GM19397 (cell line): ENCODE results near the gene ANXA6.

Experiments
- ATAC-seq: cut with Tn5 transposase; IDR thresholded peaks from one replicate; pipeline ENCODE4 v1.9.1; 2021; ENCODE audit warnings: mild to moderate bottlenecking, moderate library complexity; ENCODE audit not compliant: unreplicated experiment

ANXA6 gene

GRCh38 chr5:151068433-151069197 is 89.0 kb downstream of the ANXA6 start:
- peak; percentile 67 for ATAC-seq

GRCh38 chr5:151067632-151068432 is 89.7 kb downstream of the ANXA6 start:
- ATAC-seq, result no peak

- no peak for ATAC-seq
Observed at GRCh38 chr5:151066920-151067319, 90.7 kb downstream of the ANXA6 start.

GRCh38 chr5:151065609-151066008 is 92.0 kb downstream of the ANXA6 start:
- no peak for ATAC-seq

- no peak for ATAC-seq
Observed at GRCh38 chr5:151064916-151065499, 92.6 kb downstream of the ANXA6 start.

GRCh38 chr5:151063142-151063989 is 94.2 kb downstream of the ANXA6 start:
- ATAC-seq, result no peak

- no peak for ATAC-seq
Observed at GRCh38 chr5:151062405-151063141, 95.0 kb downstream of the ANXA6 start.

- no peak for ATAC-seq
Observed at GRCh38 chr5:151060742-151061141, 96.8 kb downstream of the ANXA6 start.

GRCh38 chr5:151058891-151059489 is 98.6 kb downstream of the ANXA6 start:
- ATAC-seq, result no peak

- ATAC-seq, result no peak
Observed at GRCh38 chr5:151058301-151058700, 99.3 kb downstream of the ANXA6 start.

- ATAC-seq, result no peak
Observed at GRCh38 chr5:151056379-151057325, 100.9 kb downstream of the ANXA6 start.

GRCh38 chr5:151055336-151055735 is 102.2 kb downstream of the ANXA6 start:
- no peak for ATAC-seq

- ATAC-seq, result no peak
Observed at GRCh38 chr5:151054709-151055108, 102.9 kb downstream of the ANXA6 start.

GRCh38 chr5:151053796-151054462 is 103.7 kb downstream of the ANXA6 start:
- ATAC-seq, result no peak

- ATAC-seq, result no peak
Observed at GRCh38 chr5:151052836-151053235, 104.7 kb downstream of the ANXA6 start.

- ATAC-seq, result no peak
Observed at GRCh38 chr5:151051931-151052608, 105.5 kb downstream of the ANXA6 start.

GRCh38 chr5:151051066-151051930 is 106.3 kb downstream of the ANXA6 start:
- ATAC-seq, result peak; percentile 54
